ENCODE results near the gene PLAAT3.
"Not testable (repeated sequence)": the region's sequence is repeated elsewhere in the genome, so short reads cannot be mapped to it uniquely, and the experiment has no call there.

The PLAAT3 gene

DNA sequence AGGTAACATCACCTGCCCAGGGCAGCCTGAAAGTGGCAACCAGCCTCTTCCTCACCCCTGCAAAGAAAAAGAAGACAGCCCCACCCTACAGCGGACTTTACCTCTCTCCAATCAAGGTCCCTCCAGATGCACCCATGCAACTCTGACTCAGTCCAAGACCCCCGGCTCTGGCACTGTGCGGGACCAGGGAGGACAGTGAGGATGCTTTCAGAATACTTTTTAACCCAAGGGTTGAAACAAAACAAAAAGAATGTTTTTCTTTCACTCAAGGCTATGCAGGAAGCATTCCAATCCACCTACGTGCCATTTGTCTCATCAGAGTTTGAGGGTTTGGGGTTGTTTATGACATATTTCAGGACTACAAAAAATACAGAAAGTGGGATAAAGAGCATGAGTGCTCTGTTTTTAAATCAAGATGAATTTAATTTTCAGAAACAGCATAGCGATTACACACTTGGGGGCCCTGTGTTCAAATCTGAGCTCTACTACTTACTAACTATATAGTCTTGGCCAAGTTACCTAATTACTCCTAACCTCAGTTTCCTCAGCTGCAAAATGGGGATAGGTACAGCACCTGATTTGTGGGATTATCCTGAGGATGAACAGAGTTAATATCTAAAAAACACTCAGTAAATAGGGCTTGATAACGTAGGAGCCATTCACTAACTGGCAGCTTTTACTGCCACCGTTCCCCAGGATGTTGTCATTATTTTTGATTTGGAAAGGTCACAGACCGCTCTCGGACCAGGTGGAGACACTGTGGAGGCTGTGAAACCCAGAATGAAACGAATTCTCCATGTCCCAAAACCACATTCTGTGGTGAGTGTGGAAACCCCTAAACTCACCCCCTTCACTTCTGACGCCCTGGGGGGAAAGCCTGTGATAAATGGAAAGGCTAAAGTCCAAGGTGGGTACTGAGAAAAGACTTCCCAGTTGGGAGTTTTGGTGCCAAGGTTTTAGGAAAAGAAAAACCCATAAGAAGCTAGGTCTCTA, 5.6 kb downstream of the PLAAT3 start:
- no peak for DNase-seq (ENCODE audit: low spot score)

DNA sequence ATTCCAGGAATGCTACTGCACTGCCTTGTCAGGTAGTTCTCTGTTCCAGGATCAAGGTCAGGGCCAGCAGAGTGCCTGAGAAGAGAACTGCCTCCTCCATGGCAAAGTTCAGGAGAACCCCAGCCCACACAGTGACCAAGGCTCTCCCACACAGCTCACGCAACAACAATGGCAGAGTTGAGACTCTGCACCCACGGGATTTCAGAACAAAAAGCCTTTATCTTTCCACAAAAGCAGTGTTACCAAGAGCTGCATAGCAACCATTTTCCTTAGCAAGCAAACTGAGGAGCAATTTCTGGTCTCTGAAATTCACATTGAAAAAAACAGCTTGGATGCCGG, 11.1 kb downstream of the PLAAT3 start:
- DNase-seq (ENCODE audit: low spot score): no peak

DNA sequence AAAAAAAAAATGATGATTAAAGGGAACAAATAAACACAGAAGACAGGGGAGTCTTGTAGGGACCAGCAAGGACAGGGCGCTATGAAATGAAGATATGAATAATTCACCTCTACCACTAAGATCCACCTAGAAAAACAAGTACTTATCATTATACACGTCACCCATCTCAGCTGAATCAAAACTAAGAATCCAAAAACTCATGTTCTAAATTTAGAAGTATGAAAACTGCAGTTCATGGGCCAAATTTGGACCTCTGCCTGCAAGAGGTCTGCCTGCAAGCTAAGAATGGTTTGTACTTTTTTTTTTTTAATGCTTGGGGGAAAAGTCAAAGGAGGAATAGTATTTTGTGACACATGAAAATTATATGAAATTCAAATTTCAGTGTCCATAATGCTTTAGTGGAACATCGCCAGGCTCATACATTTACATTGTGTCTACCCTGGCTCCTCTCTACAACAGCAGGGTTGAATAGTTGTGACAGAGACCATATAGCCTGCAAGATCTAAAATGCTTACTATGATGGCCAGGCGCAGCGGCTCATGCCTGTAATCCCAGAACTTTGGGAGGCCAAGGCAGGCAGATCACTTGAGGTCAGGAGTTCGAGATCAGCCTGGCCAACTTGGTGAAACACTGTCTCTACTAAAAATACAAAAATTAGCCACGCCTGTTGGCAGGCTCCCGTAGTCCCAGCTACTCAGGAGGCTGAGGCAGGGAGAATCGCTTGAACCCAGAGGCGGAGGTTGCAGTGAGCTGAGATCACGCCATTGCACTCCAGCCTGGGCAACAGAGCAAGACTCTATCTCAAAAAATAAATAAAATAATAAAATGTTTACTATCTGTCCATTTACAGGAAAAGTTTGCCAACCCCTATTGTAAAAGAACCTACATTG, 11.7 kb downstream of the PLAAT3 start:
- DNase-seq (ENCODE audit: low spot score): not testable (repeated sequence)

DNA sequence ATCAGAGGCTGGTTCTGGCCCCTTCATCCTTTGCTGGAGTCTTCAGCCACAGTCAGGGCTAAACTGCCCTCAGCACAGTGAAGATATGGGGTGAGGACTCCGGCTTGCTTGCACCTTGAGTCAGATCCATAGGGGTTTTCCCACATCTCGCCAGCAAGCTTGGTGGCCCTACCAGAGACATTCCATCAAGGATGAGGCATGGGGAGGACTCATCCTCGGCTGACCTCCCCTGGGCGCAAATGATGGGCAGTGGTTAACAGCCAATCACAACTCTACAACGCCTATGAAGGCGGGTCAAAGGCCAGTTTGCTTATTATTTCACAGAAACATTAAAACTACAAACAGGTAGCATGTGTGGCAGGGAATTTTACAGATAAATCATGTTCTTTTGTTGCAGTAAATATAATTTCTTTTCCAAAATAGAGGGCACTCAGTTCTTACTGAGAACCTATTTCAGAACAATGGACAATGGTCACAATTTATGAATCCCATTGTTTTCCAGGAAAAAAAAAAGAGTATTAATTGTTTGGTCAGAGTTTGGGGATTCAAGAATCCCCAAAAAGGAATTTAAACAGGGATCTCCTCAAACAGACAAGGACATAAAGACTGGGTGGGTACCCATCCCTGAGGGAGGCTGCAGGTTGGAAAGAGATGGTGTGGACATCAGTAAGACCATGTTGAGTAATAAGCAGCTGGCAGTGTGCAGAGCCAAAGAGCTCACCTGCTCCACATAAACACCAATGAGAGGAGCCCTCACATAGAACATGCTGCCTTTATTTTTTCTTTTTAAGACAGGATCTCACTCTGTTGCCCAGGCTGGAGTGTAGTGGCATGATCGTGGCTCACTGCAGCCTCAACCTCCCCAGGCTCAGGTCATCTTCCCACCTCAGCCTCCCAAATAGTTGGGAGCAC, 14.8 kb downstream of the PLAAT3 start:
- DNase-seq (ENCODE audit: low spot score): no peak

DNA sequence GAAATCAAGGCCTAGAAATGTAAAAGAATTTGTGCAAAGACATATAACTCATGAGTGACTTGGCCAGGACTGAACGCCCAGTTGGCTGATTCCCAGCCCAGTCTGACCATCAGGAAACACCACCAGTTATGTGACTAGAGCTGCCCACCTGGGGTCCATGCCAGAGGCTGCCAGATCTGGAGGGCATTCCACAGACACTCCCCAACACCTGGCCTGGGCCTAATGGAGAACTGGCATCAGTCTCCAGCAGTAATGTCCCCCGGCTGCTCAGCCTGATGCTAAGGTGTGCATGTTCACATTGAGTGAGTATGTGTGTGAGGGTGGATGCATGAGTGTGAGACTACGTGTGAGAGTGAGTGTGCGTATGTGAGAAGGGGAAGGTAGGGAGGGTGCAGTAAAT, 15.7 kb downstream of the PLAAT3 start:
- DNase-seq (ENCODE audit: low spot score): no peak

DNA sequence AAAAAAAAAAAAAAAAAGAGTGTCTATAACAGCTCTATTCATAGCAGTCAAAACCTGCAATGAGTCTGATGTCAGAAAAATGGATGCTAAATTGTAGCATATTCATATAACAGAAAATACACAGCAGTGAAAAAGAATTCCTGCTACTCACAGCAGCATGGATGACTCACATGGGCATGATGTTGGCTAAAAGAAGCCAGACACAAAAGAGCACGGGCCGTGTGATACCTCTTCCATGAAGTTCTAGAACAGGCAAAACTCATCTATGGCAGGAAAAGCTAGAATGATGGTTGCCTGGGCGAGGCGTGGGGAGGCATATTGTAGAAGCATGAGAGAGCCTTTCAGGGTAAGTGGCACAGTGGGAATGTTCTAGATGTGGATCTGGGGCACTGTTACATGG, 18.9 kb downstream of the PLAAT3 start:
- no peak for DNase-seq (ENCODE audit: low spot score)

DNA sequence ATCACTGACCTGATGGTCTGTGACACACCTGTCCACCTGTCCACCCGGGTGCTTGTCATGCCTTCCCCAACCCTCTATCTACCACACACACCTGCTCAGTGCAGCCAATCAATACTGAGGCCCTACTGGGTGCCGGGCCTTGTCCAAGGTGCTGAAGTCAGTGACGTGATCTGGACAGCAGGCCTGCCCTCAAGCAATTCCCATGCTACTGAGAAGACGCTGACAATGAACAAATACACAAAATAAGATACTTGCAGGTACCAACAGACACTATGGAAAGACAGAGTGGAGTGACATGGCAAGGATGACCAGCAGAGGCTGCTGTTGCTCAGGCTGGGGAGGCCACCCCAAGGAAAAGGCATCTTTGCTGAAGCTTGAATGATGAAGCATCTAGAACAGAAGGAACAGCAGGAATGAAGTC, 21.2 kb downstream of the PLAAT3 start:
- peak; percentile 31 for DNase-seq (ENCODE audit: low spot score)

DNA sequence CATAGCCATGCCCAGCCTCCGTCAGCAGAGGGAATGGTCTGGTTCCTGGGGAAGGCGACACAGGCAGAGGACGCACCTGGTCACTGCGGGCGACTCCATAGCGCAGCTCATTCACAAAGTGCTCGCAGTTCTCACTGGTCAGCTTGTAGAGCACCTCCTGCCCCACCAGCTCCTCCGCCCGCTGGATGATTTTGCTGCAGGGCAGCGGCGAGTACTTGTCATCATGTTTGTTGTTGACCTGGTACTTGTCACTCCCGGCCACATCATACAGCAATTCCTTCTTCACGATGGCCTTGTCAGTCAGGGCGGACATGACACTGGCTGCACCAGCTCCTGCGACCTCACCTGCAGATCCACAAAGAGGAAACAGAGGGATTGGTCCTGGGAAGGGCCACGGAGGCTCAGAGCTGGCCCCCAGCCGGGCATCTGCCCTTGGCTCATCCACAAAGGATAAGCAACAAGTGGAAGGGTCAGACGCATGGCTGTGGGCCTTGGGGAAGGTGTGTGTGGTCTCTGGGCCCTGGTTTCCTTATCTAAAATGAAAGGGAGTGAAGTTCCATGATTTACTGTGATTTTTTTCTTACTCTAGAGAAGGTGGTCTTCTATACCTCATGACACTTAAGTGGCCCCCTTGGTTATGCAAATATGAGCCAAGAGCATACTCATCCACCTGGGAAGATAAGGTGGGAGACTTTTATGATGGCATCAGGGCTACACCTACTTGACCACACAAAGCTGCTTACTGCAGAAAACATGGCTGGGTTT, 24.0 kb downstream of the PLAAT3 start:
- DNase-seq (ENCODE audit: low spot score): no peak

DNA sequence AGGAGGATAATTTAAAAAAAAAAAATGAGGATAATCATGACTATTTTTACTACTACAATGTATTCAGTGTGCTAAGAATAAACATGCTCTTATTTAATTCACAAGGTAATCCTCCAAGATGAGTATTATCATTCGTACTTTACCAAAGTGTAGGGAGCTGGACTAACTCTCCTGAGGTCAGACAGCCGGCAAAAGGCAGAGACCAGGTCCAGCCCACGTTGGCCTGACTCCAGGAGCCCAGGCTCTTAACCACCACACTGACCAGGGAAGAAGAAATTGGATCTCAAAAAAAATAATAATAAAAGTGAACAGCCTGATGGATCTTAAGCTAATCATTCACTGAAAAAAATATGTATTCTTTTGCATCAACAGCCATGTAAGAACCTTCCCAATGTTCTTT, 25.2 kb downstream of the PLAAT3 start:
- DNase-seq (ENCODE audit: low spot score): no peak

DNA sequence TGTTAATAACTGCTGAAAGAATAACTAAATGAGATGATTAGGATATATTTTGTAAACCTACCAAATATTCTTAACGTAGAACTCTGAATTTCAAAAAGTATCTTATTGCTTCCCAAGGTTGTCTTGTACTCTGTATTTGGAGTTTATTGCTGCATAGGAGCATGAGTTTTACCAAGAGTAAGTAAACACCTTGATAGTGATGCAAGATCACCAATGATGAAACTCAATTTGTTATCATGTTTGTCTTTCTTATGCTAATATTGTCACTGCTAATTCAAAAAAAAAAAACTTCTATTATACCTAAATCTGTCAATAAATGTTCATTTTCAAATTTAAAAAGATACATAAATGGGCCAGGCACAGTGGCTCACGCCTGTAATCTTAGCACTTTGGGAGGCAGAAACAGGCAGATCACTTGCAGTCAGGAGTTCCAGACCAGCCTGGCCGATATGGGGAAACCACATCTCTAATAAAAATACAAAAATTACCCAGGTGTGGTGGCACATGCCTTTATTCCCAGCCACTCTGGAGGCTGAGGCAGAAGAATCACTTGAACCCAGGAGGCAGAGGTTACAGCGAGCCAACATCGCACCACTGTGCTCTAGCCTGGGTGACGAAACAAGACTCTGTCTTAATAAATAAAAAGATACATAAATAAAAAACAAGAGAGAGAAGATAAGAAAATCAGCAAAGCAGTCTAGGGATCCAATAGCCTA, 27.6 kb downstream of the PLAAT3 start:
- DNase-seq (ENCODE audit: low spot score): no peak

DNA sequence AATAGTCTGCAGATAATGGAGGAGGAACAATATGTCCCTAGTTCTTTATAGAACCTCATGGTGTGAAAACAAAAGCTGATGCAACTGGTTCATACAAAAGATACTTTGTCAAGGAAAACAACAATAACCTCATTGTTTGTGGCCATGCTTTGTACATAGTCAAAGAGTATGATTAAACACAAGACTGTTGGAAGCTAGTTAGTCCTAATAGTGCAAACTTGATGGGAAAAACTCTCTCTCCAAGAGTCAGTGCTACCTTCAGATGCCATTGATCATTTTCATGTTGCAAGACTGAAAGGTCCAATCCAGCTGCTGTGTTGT, 30.9 kb downstream of the PLAAT3 start:
- no peak for DNase-seq (ENCODE audit: low spot score)

DNA sequence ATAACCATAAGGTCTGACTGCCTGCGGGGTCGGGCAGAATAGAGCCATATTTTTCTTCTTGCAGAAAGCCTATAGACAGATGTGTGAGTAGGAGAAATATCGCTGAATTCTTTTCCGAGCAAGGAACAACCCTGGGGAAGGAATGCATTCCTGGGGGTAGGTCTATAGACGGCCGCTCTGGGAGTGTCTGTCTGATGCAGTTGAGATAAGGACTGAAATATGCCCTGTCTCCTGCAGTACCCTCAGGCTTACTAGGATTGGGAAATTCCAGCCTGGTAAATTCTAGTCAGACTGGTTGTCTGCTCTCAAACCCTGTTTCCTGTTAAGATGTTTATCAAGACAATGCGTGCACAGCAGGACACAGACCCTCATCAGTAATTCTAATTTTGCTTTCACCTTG, 33.0 kb downstream of the PLAAT3 start:
- DNase-seq (ENCODE audit: low spot score): not testable (repeated sequence)

DNA sequence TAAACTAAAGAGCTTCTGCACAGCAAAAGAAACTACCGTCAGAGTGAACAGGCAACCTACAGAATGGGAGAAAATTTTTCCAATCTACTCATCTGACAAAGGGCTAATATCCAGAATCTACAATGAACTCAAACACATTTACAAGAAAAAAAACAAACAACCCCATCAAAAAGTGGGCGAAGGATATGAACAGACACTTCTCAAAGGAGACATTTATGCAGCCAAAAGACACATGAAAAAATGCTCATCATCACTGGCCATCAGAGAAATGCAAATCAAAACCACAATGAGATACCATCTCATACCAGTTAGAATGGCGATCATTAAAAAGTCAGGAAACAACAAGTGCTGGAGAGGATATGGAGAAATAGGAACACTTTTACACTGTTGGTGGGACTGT, 35.4 kb downstream of the PLAAT3 start:
- DNase-seq (ENCODE audit: low spot score): not testable (repeated sequence)

DNA sequence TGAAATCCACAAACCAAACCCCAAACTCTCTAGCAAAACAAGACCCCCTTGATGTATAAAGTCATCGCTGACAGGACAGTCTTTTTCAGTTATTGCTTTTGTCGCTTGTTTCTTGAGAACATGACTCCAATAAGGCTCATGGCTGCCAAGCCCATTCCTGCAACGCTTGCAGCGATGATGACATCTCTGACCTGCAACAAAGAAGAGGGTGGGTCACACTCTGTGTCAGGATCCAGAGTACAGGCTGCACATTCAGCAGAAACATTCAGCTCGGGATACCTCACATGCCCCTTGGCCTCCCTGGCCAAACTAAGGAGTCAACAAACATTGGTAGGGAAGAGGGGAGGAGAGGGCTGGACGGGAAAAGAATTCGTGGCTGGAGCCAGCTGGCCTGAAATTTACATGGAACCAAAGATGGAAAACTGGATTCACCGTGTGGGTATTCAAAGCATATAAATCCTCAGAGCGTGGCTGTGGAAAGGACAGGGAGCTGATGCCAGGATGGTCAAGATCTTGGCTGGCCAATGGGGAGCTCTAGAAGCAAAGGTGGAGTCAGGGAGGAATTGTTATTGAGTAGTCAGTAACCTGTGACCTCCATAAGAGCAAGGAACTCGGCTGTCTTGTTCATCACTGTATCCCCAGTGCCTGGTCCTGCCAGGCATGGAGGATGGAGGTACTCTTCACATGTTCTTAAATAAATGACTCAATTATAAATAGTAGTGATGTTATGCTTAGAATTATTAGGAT, 39.2 kb downstream of the PLAAT3 start:
- DNase-seq (ENCODE audit: low spot score): no peak

DNA sequence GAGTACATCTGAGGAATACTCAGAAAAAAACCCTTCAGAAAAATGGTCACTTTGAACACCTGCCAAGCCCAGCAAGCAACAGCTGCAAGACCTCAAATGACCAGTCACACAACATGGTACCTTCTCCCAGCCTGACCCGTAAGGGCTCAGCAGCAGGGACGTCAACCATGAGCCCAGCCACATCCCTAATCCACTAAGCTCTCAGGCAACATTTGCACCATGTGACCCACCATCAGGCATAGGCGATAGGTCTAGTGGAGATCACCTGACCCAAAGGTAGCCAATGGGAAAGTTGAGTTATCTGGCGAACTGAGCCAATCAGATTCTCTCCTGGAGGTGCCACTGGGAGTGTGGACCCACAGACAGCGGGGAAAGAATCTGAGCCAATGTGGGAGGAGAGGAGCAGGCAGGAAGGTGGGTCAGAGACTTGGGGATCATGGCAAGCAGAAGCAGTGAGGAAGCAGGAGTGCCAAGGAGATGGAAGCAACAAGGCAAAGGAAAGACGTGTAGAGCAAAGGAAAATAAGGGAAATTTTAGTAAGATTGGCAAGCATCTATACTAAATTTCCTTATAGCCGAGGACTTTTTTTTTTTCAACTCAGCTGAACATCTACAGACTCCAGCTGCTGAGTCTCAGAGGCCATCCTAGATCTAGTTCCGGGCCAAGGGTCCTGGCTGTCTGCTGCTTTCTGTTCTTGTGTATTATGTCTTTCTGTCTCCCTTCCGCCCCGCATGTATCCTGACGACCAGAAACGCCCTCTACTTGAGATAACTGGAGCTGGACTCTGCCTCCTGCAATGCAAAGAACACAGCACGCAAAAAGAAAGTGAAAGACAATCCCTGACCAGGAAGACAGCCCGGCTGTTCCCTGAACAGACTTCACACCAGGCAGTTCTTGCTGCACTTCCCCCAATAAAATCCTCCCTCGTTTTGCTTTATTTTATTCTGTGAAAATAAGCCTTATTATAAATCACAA, 40.1 kb downstream of the PLAAT3 start:
- DNase-seq (ENCODE audit: low spot score): no peak

DNA sequence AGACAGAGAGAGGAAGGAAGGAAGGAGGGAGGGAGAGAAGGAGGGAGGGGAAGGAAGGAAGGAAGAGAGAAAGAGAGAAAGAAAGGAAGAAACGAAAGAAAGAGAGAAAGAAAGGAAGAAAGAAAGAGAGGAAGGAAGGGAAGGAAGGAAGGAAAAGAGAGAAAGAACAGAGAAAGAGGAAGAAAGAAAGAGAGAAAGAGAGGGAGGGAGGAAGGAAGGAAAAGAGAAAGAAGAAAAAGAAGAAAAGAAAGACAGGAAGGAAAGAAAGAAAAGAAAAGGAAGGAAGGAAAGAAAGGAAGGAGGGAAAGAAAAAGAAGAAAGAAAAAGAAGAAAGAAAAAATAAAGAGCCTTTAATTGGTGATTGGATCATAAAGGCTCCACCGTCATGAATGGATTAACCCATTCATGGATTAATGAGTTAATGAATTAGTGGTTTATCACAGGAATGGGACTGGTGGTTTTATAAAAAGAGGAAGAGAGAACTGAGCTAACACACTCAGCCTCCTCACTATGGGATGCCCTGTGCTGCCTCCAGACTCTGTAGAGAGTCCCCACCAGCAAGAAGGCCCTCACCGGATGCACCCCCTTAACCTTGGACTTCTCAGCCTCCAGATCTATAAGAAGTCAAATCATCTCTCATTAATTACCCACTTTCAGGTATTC, 42.1 kb downstream of the PLAAT3 start:
- peak; percentile 40 for DNase-seq (ENCODE audit: low spot score)

DNA sequence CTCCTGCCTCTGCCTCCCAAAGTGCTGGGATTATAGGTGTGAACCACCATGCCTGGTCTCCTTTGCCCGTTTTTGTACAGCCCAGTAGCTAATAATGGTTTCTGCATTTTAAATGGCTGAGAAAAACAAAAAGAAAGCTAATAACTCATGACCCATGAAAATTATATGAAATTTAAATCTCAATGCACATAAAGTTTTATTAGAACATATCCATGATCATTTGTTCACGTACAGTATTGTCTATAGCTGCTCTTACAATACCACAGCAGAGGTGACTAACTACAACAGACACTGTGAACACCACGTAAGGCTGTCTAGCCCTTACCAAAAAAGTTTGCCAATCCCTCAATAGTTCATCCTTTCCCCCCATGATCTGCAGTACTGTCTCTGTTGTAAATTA, 44.7 kb downstream of the PLAAT3 start:
- no peak for DNase-seq (ENCODE audit: low spot score)

All from NAMALWA (cell line).